WTC11 (cell line): ENCODE results near the gene MT1F. TPM values are rescaled to one million over a fixed set of nuclear protein-coding genes. Genes with fewer than 3 reads are reported as not detected.

Experiments
- ATAC-seq: fragments of 200-7000 bp; cut with Tn5 transposase; 2 replicates; pipeline ENCODE4 v1.10.0; 2021; ENCODE audit warnings: mild to moderate bottlenecking, moderate library complexity
- CTCF ChIA-PET: fragments of 300-600 bp; sonication (Branson Sonifier 250); formaldehyde crosslinking; loops from one replicate; lab custom pipeline; 2021; ENCODE audit warnings: antibody characterized with exemption; lab: Charles Lee
- POLR2A ChIA-PET: fragments of 350-600 bp; sonication (Branson Sonifier 250); formaldehyde crosslinking; loops from one replicate; lab custom pipeline; 2021; ENCODE audit warnings: antibody characterized with exemption; lab: Charles Lee
- DNase-seq: peaks from one replicate; pipeline ENCODE4 v3.0.0; 2021; ENCODE audit warnings: low spot score
- H3K27ac Mint-ChIP-seq: 2 replicates; pipeline ENCODE4 v1.8.0; 2021; ENCODE audit warnings: mixed read lengths
- H3K27me3 Mint-ChIP-seq: 2 replicates; pipeline ENCODE4 v1.8.0; 2021; ENCODE audit warnings: low read depth, mild to moderate bottlenecking, moderate library complexity, mixed read lengths
- H3K36me3 Mint-ChIP-seq: 2 replicates; pipeline ENCODE4 v1.8.0; 2021; ENCODE audit warnings: mixed read lengths
- H3K4me1 Mint-ChIP-seq: 2 replicates; pipeline ENCODE4 v1.8.0; 2022; ENCODE audit warnings: mixed read lengths
- H3K4me3 Mint-ChIP-seq: 2 replicates; pipeline ENCODE4 v1.8.0; 2021; ENCODE audit warnings: mild to moderate bottlenecking, moderate library complexity, mixed read lengths
- H3K9me3 Mint-ChIP-seq: 2 replicates; pipeline ENCODE4 v1.8.0; 2021; ENCODE audit warnings: mixed read lengths
- AFF4 ChIP-seq: sonication (generic); formaldehyde crosslinking; IDR thresholded peaks from 2 replicates; pipeline ENCODE4 v1.8.1; 2023; ENCODE audit warnings: mild to moderate bottlenecking, missing genetic modification reagents, borderline replicate concordance
- CBFB ChIP-seq: sonication (generic); formaldehyde crosslinking; IDR thresholded peaks from 2 replicates; pipeline ENCODE4 v1.8.1; 2022; ENCODE audit warnings: mild to moderate bottlenecking, low read depth, missing genetic modification reagents
- NFYB ChIP-seq: sonication (generic); formaldehyde crosslinking; conservative IDR thresholded peaks from 2 replicates; pipeline ENCODE4 v1.8.0; 2022; ENCODE audit warnings: low read depth, missing genetic modification reagents
- NR3C1 ChIP-seq: sonication (generic); formaldehyde crosslinking; conservative IDR thresholded peaks from 2 replicates; pipeline ENCODE4 v1.8.1; 2023; ENCODE audit warnings: low read depth, mild to moderate bottlenecking, missing genetic modification reagents
- RORB ChIP-seq: fragments of 250-450 bp; sonication (Bioruptor Pico); IDR thresholded peaks from 2 replicates; pipeline ENCODE4 v1.9.0; 2021; ENCODE audit warnings: mild to moderate bottlenecking
- TEAD1 ChIP-seq: sonication (generic); formaldehyde crosslinking; IDR thresholded peaks from 2 replicates; pipeline ENCODE4 v1.8.0; 2022; ENCODE audit warnings: mild to moderate bottlenecking, missing genetic modification reagents
- TP53 ChIP-seq: sonication (generic); formaldehyde crosslinking; IDR thresholded peaks from 2 replicates; pipeline ENCODE4 v1.8.1; 2023; ENCODE audit warnings: mild to moderate bottlenecking, missing genetic modification reagents
- USF1 ChIP-seq: sonication (generic); formaldehyde crosslinking; IDR thresholded peaks from 2 replicates; pipeline ENCODE4 v1.8.0; 2022; ENCODE audit warnings: mild to moderate bottlenecking, missing genetic modification reagents
- ZBTB21 ChIP-seq: sonication (generic); formaldehyde crosslinking; IDR thresholded peaks from 2 replicates; pipeline ENCODE4 v1.8.1; 2023; ENCODE audit warnings: mild to moderate bottlenecking, missing genetic modification reagents, borderline replicate concordance
- ZNF138 ChIP-seq: sonication (generic); formaldehyde crosslinking; conservative IDR thresholded peaks from 2 replicates; pipeline ENCODE4 v1.8.1; 2022; ENCODE audit warnings: mild to moderate bottlenecking, moderate library complexity, missing genetic modification reagents
- total RNA-seq: library from RNA; stranded (reverse); gene quantifications from 3 replicates; pipeline ENCODE4 v1.2.3, GENCODE V29; 2021
- TF ChIP-seq, protein P1 (sequence below): fragments of 250-450 bp; sonication (Bioruptor Pico); conservative IDR thresholded peaks from 2 replicates; pipeline ENCODE4 v1.9.0; 2021; ENCODE audit warnings: mild to moderate bottlenecking
- TF ChIP-seq, protein P2 (sequence below): sonication (generic); formaldehyde crosslinking; IDR thresholded peaks from 2 replicates; pipeline ENCODE4 v1.8.0; 2022; ENCODE audit warnings: missing genetic modification reagents
- TF ChIP-seq, protein P3 (sequence below): sonication (generic); formaldehyde crosslinking; IDR thresholded peaks from 2 replicates; pipeline ENCODE4 v1.8.1; 2022; ENCODE audit warnings: mild to moderate bottlenecking, moderate library complexity, missing genetic modification reagents

MT1F gene
- total RNA-seq, 1 experiment from 2014 or later: 58.2 TPM

DNA sequence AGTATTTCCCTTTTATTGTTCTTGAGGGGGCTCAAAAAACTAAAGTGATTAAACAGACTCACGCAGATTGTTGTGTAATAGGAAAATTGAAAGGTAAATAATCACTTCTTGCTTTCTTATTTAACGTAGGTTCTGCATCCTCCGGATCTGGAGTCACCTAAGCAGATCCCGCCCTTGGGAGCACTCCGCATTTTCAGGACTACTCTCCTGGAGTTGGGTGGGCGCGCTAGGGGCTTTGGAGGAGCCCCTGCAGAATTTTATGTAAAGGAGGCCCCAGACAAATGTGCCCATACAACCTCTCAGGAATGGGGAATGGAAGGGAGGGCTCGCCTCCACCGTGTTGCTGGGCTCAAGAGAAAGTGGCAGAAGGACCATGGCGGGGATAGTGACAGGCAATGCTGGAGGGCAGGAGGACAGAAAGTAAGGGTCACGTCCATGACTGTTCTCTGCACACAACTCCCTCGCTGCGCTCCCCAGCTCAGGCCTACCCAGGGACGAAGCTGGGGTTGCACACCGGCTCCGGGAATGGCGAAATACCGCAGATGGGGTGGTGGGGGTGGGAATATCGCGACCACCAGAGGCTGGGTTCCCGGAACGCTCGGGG is 41.0 kb upstream of the MT1F start:
- ChIA-PET CTCF (interaction anchor here (1.1 to 2.4 kb wide), 4 partner anchors 16 to 85 kb away, joined by 3 to 11 read pairs (median 6); partner anchors contain the start of gene MT1M), POLR2A (interaction anchor here (0.7 to 2.6 kb wide), 5 partner anchors 8 to 62 kb away, joined by 3 to 12 read pairs (median 3); partner anchors contain the start of genes MT1F and MT2A)
- DNase-seq (no peak), ATAC-seq (peak; percentile 49)
- Mint-ChIP-seq H3K27me3 (peaks cover 93% of the 10 kb centered on the region), H3K4me3 (peak overlapping the region; percentile 78), H3K27ac (no peak overlapping the region), H3K4me1 (peaks cover 41% of the 10 kb centered on the region), H3K9me3 (no peaks in the 10 kb centered on the region), H3K36me3 (no peaks in the 10 kb centered on the region)
- TF ChIP-seq TEAD1 (CRISPR knock-in tag) (no peak), ZBTB21 (CRISPR knock-in tag) (no peak), CBFB (CRISPR knock-in tag) (no peak)
- TF ChIP-seq, protein P1, sequence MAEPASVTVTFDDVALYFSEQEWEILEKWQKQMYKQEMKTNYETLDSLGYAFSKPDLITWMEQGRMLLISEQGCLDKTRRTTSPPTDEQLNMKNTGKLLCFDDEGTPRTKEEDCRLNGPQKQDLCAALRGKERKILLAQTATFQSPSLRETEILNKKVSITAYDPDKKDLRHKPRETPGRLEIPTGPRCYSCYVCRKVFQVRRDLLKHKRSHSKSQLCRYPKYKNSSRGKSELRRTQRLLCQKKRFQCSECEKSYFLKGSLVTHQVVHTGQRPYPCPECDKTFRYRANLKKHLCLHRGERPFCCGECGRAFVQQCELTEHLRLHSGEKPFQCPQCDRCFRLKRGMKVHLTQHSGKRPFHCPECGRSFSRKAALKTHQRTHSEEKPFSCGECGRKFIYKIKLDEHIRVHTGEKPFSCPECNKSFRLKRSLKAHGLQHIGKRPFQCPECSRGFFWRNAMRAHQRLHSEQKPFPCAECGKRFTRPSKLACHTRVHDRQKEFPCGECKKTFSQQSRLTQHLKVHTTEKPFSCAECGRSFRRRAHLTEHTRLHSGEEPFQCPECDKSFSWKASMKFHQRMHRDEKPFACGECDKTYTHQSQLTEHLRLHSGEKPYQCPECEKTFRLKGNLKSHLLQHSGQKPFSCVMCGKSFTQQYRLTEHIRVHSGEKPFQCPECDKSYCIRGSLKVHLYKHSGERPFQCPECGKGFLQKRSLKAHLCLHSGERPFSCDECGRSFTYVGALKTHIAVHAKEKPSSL (CRISPR knock-in tag): no peak
- TF ChIP-seq, protein P2, sequence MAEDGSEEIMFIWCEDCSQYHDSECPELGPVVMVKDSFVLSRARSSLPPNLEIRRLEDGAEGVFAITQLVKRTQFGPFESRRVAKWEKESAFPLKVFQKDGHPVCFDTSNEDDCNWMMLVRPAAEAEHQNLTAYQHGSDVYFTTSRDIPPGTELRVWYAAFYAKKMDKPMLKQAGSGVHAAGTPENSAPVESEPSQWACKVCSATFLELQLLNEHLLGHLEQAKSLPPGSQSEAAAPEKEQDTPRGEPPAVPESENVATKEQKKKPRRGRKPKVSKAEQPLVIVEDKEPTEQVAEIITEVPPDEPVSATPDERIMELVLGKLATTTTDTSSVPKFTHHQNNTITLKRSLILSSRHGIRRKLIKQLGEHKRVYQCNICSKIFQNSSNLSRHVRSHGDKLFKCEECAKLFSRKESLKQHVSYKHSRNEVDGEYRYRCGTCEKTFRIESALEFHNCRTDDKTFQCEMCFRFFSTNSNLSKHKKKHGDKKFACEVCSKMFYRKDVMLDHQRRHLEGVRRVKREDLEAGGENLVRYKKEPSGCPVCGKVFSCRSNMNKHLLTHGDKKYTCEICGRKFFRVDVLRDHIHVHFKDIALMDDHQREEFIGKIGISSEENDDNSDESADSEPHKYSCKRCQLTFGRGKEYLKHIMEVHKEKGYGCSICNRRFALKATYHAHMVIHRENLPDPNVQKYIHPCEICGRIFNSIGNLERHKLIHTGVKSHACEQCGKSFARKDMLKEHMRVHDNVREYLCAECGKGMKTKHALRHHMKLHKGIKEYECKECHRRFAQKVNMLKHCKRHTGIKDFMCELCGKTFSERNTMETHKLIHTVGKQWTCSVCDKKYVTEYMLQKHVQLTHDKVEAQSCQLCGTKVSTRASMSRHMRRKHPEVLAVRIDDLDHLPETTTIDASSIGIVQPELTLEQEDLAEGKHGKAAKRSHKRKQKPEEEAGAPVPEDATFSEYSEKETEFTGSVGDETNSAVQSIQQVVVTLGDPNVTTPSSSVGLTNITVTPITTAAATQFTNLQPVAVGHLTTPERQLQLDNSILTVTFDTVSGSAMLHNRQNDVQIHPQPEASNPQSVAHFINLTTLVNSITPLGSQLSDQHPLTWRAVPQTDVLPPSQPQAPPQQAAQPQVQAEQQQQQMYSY (CRISPR knock-in tag): peak; percentile 92

- Mint-ChIP-seq H3K9me3 (no peaks in the 10 kb centered on the region), H3K4me1 (peaks cover 49% of the 10 kb centered on the region), H3K27me3 (peaks cover 95% of the 10 kb centered on the region), H3K4me3 (peak overlapping the region; percentile 78), H3K36me3 (no peaks in the 10 kb centered on the region), H3K27ac (no peak overlapping the region)
- ATAC-seq (peak; percentile 47), DNase-seq (peak; percentile 66)
- CTCF ChIA-PET: interaction anchor here (0.9 to 2.4 kb wide), 10 partner anchors 9 to 235 kb away, joined by 3 to 11 read pairs (median 4); partner anchors contain the start of genes MT1E and MT1M
- POLR2A ChIA-PET: interaction anchor here (0.8 to 2.6 kb wide), 7 partner anchors 8 to 63 kb away, joined by 3 to 12 read pairs (median 4); partner anchors contain the start of genes MT1E, MT1F, MT1H and MT2A
- TF ChIP-seq RORB (CRISPR knock-in tag): no peak
- TF ChIP-seq ZNF138: 0 out of 2 replicates have a peak, but pooled peaks have one; percentile 52
- TF ChIP-seq, protein P3, sequence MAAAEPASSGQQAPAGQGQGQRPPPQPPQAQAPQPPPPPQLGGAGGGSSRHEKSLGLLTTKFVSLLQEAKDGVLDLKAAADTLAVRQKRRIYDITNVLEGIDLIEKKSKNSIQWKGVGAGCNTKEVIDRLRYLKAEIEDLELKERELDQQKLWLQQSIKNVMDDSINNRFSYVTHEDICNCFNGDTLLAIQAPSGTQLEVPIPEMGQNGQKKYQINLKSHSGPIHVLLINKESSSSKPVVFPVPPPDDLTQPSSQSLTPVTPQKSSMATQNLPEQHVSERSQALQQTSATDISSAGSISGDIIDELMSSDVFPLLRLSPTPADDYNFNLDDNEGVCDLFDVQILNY (CRISPR knock-in tag): no peak
- 0 out of 2 replicates have a peak, but pooled peaks have one; percentile 57 for TF ChIP-seq NR3C1
- TF ChIP-seq AFF4: peak; percentile 51; the same call in 1 of the 2 replicates
- TF ChIP-seq TP53 (CRISPR knock-in tag): 0 out of 2 replicates have a peak, but pooled peaks have one; percentile 72
- TF ChIP-seq NFYB: no peak
- TF ChIP-seq USF1 (CRISPR knock-in tag): 0 out of 2 replicates have a peak, but pooled peaks have one; percentile 20
Measured at GRCh38 chr16:56617212-56618085, 40.3 kb upstream of the MT1F start.
